ENCODE measurements around the gene PIP5KL1.

The PIP5KL1 gene

GRCh38 chr9:127870887-127871286 lies 59.7 kb downstream of the PIP5KL1 start:
- no peak for DNase-seq (ENCODE audit: low read depth)
